GM20000 (cell line): ENCODE measurements around the gene DFFB.

Experiments
- DNase-seq: peaks from one replicate; pipeline ENCODE4 v3.0.0; 2012; ENCODE audit warnings: low spot score
- TF ChIP-seq, protein P1 (sequence below): IDR thresholded peaks from 2 replicates; pipeline ENCODE4 v1.5.1; 2012; ENCODE audit warnings: mild to moderate bottlenecking, control low read depth; ENCODE audit errors: extremely low read depth, missing control alignments

Gene DFFB

DNA sequence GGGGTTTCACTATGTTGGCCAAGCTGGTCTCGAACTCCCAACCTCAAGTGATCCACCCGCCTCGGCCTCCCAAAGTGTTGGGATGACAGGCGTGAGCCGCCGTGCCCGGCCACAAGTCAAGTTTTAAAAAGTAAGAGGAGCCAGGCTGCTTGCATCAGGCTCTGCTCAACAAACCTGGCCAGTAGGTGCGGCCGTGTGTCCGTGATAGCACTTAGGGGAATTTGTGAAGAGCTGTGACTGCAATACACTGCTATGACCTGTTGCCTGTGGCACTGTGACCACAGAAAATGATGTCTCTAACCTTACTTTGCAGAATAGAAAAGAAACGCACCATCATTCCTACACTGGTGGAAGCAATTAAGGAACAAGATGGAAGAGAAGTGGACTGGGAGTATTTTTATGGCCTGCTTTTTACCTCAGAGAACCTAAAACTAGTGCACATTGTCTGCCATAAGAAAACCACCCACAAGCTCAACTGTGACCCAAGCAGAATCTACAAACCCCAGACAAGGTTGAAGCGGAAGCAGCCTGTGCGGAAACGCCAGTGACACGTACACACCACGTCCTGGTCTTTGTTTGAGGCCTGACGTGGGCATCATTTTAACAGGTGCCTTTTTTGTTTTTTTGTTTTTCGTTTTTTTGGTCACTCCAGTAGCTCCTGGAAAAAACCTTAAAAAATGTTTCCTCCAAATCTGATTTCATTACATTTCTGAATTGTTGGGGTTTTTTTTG is 26.1 kb downstream of the DFFB start:
- TF ChIP-seq, protein P1, sequence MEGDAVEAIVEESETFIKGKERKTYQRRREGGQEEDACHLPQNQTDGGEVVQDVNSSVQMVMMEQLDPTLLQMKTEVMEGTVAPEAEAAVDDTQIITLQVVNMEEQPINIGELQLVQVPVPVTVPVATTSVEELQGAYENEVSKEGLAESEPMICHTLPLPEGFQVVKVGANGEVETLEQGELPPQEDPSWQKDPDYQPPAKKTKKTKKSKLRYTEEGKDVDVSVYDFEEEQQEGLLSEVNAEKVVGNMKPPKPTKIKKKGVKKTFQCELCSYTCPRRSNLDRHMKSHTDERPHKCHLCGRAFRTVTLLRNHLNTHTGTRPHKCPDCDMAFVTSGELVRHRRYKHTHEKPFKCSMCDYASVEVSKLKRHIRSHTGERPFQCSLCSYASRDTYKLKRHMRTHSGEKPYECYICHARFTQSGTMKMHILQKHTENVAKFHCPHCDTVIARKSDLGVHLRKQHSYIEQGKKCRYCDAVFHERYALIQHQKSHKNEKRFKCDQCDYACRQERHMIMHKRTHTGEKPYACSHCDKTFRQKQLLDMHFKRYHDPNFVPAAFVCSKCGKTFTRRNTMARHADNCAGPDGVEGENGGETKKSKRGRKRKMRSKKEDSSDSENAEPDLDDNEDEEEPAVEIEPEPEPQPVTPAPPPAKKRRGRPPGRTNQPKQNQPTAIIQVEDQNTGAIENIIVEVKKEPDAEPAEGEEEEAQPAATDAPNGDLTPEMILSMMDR = no peak
- DNase-seq = no peak

DNA sequence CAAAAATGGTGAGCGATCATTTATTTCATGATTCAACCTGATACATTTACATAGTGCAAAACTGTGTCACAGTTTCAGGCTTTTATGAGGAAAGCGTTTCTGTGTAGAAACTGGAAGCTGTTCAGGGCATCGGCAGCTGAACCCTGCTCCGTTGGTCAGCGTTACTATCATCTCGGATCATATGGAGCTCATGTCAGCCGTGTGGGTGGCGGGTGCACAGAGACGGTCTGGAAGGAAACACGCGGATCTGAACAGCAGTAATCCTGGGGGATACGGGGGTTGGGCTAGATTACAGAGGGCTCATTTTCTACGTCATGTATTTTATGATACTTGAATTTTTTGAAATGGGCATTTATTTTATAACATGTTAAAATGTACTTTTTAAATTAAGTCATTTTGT is 27.7 kb downstream of the DFFB start:
- TF ChIP-seq, protein P1 = no peak
- no peak for DNase-seq

DNA sequence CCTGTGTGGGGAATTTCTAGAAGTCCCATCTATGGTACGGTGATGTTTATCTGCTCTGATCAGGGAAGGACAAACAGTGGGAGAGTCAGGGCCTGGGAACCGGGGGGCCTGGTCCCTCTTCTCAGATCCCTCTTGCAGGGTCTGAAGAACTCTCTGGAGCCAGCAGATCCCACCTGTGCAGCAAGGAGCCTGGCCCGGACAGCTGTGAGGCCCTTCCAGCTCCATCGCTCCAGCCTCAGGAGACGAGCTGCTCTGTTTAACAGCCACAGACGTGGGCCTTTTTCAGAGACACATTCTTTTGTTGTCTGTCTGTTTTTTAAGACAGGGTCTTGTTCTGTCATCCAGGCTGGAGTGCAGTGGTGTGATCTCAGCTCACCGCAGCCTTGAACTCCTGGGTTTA is 28.3 kb downstream of the DFFB start:
- TF ChIP-seq, protein P1 = no peak
- DNase-seq = no peak

DNA sequence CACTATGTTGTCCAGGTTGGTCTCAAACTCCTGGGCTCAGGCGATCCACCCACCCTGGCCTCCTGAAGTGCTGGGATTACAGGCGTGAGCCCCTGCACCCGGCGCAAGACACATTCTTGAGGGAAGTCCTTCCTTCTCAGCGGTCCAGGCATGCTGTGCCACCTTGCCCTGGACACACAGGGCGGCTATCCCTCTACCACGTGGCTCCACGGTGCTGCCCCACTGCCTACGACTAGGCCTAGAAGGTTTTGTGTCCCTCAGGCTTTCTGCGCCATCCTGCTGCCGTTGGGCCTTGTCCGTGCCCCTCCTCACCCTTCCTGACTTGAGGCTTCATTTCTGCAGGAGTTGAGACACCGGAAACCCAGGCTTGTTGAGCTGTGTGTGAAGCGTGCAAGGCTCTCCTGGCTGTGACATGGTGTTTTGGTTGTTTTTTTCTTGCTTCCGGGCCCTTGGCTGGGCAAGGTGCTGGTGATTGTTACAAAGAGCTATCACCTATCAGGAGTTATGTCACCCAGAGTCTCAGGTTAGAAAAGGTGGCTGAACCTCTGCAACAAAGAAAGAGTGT is 28.9 kb downstream of the DFFB start:
- TF ChIP-seq, protein P1 = no peak
- no peak for DNase-seq

- TF ChIP-seq, protein P1 = no peak
- DNase-seq = no peak
These were observed 29.4 kb downstream of the DFFB start for GRCh38 chr1:3886691-3887090.

DNA sequence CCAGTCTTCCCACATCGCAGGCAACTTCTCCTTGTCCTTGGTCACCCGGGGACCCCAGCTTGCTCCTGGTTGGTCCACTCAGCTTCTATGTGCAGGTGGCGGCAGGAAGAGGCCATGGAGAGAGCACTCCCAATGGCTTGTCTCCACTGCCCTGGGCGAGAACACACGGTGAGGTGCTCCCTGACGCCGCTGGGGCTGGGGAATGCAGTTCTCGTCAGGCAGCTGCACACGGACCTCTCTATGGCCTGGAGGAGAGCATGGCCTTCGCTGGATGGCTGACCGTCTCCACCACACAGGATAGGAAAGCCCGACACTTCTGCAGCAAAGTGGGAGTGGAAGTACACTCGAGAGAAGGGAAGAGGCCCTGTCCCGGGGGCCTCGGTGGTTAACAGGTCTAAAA is 31.0 kb downstream of the DFFB start:
- DNase-seq = no peak
- TF ChIP-seq, protein P1 = no peak

DNA sequence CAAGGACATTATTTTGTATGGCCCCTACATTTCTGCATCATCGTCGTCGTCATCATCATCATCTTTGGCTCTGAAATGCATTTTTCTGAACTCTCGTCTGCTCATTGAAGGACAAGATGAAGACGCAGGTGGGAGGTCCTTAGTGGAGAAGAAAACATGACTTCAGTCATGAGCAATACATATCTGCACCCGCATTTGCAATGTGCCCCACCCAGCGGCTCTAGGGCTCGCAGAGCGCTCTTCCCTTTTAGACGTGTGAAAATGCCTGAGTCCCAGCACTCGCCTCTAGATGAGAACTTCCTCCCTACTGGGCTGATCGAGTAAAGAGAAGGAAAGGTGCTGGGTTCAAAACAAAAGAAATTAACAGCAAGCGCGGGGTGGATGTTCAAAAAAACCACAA is 32.7 kb downstream of the DFFB start:
- DNase-seq = no peak
- TF ChIP-seq, protein P1 = no peak
